ENCODE results near the gene MYMX.

Gene MYMX

GRCh38 chr6:44243345-44243744 lies 26.6 kb downstream of the MYMX start:
- no peak overlapping the region for H3K4me3 ChIP-seq (ENCODE audit: low read depth, low read length)
- no peak for DNase-seq (ENCODE audit: low read depth)
- TF ChIP-seq MAX (IDR thresholded peaks at IDR 0.05; ENCODE audit: low read depth, low read length) (no peak), MYC (IDR thresholded peaks at IDR 0.05; ENCODE audit: low read depth, low read length) (no peak), POLR2A (IDR thresholded peaks at IDR 0.05; ENCODE audit: extremely low read depth, insufficient read length) (no peak)
- TF ChIP-seq, protein P1, sequence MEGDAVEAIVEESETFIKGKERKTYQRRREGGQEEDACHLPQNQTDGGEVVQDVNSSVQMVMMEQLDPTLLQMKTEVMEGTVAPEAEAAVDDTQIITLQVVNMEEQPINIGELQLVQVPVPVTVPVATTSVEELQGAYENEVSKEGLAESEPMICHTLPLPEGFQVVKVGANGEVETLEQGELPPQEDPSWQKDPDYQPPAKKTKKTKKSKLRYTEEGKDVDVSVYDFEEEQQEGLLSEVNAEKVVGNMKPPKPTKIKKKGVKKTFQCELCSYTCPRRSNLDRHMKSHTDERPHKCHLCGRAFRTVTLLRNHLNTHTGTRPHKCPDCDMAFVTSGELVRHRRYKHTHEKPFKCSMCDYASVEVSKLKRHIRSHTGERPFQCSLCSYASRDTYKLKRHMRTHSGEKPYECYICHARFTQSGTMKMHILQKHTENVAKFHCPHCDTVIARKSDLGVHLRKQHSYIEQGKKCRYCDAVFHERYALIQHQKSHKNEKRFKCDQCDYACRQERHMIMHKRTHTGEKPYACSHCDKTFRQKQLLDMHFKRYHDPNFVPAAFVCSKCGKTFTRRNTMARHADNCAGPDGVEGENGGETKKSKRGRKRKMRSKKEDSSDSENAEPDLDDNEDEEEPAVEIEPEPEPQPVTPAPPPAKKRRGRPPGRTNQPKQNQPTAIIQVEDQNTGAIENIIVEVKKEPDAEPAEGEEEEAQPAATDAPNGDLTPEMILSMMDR (IDR thresholded peaks at IDR 0.05; ENCODE audit: low read depth, low read length) = no peak

GRCh38 chr6:44245391-44245911 lies 28.7 kb downstream of the MYMX start:
- TF ChIP-seq MYC (IDR thresholded peaks at IDR 0.05; ENCODE audit: low read depth, low read length) = no peak
- no peak for DNase-seq (ENCODE audit: low read depth)
- H3K4me3 ChIP-seq (ENCODE audit: low read depth, low read length) = no peak overlapping the region

GRCh38 chr6:44245912-44246662 lies 29.4 kb downstream of the MYMX start:
- DNase-seq (ENCODE audit: low read depth) = peak; percentile 86
- peak; percentile 72 for TF ChIP-seq MYC (IDR thresholded peaks at IDR 0.05; ENCODE audit: low read depth, low read length)
- no peak for TF ChIP-seq POLR2A (IDR thresholded peaks at IDR 0.05; ENCODE audit: extremely low read depth, insufficient read length)
- TF ChIP-seq, protein P1 (IDR thresholded peaks at IDR 0.05; ENCODE audit: low read depth, low read length) = peak; percentile 26
- H3K4me3 ChIP-seq (ENCODE audit: low read depth, low read length) = peak overlapping the region; percentile 99

GRCh38 chr6:44246663-44247337 lies 30.1 kb downstream of the MYMX start, which contains the start of gene HSP90AB1:
HSP90AB1 (plus strand) TSS chr6:44247101; CDS start chr6:44248630, 1,529 bp downstream.
- peak; percentile 98 for DNase-seq (ENCODE audit: low read depth)
- TF ChIP-seq MAX (IDR thresholded peaks at IDR 0.05; ENCODE audit: low read depth, low read length) (peak; percentile 76), POLR2A (IDR thresholded peaks at IDR 0.05; ENCODE audit: extremely low read depth, insufficient read length) (peak; percentile 99), MYC (IDR thresholded peaks at IDR 0.05; ENCODE audit: low read depth, low read length) (peak; percentile 81)
- TF ChIP-seq, protein P1 (IDR thresholded peaks at IDR 0.05; ENCODE audit: low read depth, low read length) = no peak
- H3K4me3 ChIP-seq (ENCODE audit: low read depth, low read length) = peak within 1 kb of the TSS; percentile 99

- DNase-seq (ENCODE audit: low read depth) = peak; percentile 86
- TF ChIP-seq MYC (IDR thresholded peaks at IDR 0.05; ENCODE audit: low read depth, low read length) (peak; percentile 98), MAX (IDR thresholded peaks at IDR 0.05; ENCODE audit: low read depth, low read length) (peak; percentile 96), POLR2A (IDR thresholded peaks at IDR 0.05; ENCODE audit: extremely low read depth, insufficient read length) (no peak)
- TF ChIP-seq, protein P1 (IDR thresholded peaks at IDR 0.05; ENCODE audit: low read depth, low read length) = no peak
- H3K4me3 ChIP-seq (ENCODE audit: low read depth, low read length) = peak overlapping the region; percentile 99
Measured at GRCh38 chr6:44247338-44248302, 30.9 kb downstream of the MYMX start.

Data from NB4 (cell line).